Measurements from ENCODE around the gene STEAP1.
"Not testable (repeated sequence)": the region's sequence is repeated elsewhere in the genome, so short reads cannot be mapped to it uniquely, and the experiment has no call there.

Gene STEAP1

GRCh38 chr7:90153943-90154771 lies at the start of gene STEAP1:
Gene STEAP1, plus strand, starts transcription at chr7:90154469. Its CDS starts 5,320 bp downstream, at chr7:90159789.
- DNase-seq (ENCODE audit: low read depth in 4 of 4, low spot score in 1 of 4): peak; percentile 65 to 78 (median 75)

- DNase-seq (ENCODE audit: low read depth in 4 of 4, low spot score in 1 of 4): not testable (repeated sequence)
These were observed 39.3 kb upstream of the STEAP1 start for GRCh38 chr7:90114972-90115371.

GRCh38 chr7:90118551-90119177 lies 35.6 kb upstream of the STEAP1 start:
- DNase-seq (ENCODE audit: low read depth in 4 of 4, low spot score in 1 of 4): not testable (repeated sequence)

GRCh38 chr7:90119178-90119971 lies 34.9 kb upstream of the STEAP1 start:
- DNase-seq (ENCODE audit: low read depth in 4 of 4, low spot score in 1 of 4): no peak

- DNase-seq (ENCODE audit: low read depth in 4 of 4, low spot score in 1 of 4): not testable (repeated sequence)
These were observed 34.1 kb upstream of the STEAP1 start for GRCh38 chr7:90120205-90120604.

GRCh38 chr7:90131746-90132145 lies 22.5 kb upstream of the STEAP1 start:
- DNase-seq (ENCODE audit: low read depth in 4 of 4, low spot score in 1 of 4): not testable (repeated sequence)

GRCh38 chr7:90147079-90147960 lies 6.9 kb upstream of the STEAP1 start:
- DNase-seq (ENCODE audit: low read depth in 4 of 4, low spot score in 1 of 4): not testable (repeated sequence)

- peak in 1 of 4 experiments; percentile 12 for DNase-seq (ENCODE audit: low read depth in 4 of 4, low spot score in 1 of 4)
These were observed 4.8 kb upstream of the STEAP1 start for GRCh38 chr7:90149428-90149827.

- DNase-seq (ENCODE audit: low read depth in 4 of 4, low spot score in 1 of 4): not testable (repeated sequence)
These were observed 2.4 kb upstream of the STEAP1 start for GRCh38 chr7:90151884-90152283.

GRCh38 chr7:90152642-90153253 lies 1.5 kb upstream of the STEAP1 start:
- not testable (repeated sequence) for DNase-seq (ENCODE audit: low read depth in 4 of 4, low spot score in 1 of 4)

- no peak for DNase-seq (ENCODE audit: low read depth in 4 of 4, low spot score in 1 of 4)
These were observed 937 bp downstream of the STEAP1 start for GRCh38 chr7:90155206-90155605.

GRCh38 chr7:90157331-90157730 lies 3.1 kb downstream of the STEAP1 start:
- DNase-seq (ENCODE audit: low read depth in 4 of 4, low spot score in 1 of 4): not testable (repeated sequence)

- DNase-seq (ENCODE audit: low read depth in 4 of 4, low spot score in 1 of 4): not testable (repeated sequence)
These were observed 3.6 kb downstream of the STEAP1 start for GRCh38 chr7:90157761-90158350.

- DNase-seq (ENCODE audit: low read depth in 4 of 4, low spot score in 1 of 4): no peak
These were observed 9.3 kb downstream of the STEAP1 start for GRCh38 chr7:90163534-90163933.

- DNase-seq (ENCODE audit: low read depth in 4 of 4, low spot score in 1 of 4): no peak
These were observed 11.5 kb downstream of the STEAP1 start for GRCh38 chr7:90165724-90166123.

- no peak for DNase-seq (ENCODE audit: low read depth in 4 of 4, low spot score in 1 of 4)
These were observed 11.9 kb downstream of the STEAP1 start for GRCh38 chr7:90166153-90166552.

GRCh38 chr7:90167361-90167760 lies 13.1 kb downstream of the STEAP1 start:
- no peak for DNase-seq (ENCODE audit: low read depth in 4 of 4, low spot score in 1 of 4)

- DNase-seq (ENCODE audit: low read depth in 4 of 4, low spot score in 1 of 4): no peak
These were observed 15.6 kb downstream of the STEAP1 start for GRCh38 chr7:90169891-90170290.

GRCh38 chr7:90172121-90172520 lies 17.9 kb downstream of the STEAP1 start:
- DNase-seq (ENCODE audit: low read depth in 4 of 4, low spot score in 1 of 4): no peak

- no peak for DNase-seq (ENCODE audit: low read depth in 4 of 4, low spot score in 1 of 4)
These were observed 18.4 kb downstream of the STEAP1 start for GRCh38 chr7:90172624-90173023.

Measured in stimulated activated CD4-positive, alpha-beta T cell treated with anti-CD3 and anti-CD28 coated beads, Interleukin-1b, Interleukin-23, amount 100 ng/mL, for 24 hours (primary cell).